GM12872 (cell line): ENCODE results near the gene PIK3AP1.

ENCODE experiments used
- TF ChIP-seq, protein P1 (sequence below): IDR thresholded peaks from 3 replicates; pipeline ENCODE4 v1.5.1; 2011; ENCODE audit warnings: low read depth, mild to moderate bottlenecking, low read length, moderate library complexity; ENCODE audit not compliant: insufficient read depth

PIK3AP1 gene

DNA sequence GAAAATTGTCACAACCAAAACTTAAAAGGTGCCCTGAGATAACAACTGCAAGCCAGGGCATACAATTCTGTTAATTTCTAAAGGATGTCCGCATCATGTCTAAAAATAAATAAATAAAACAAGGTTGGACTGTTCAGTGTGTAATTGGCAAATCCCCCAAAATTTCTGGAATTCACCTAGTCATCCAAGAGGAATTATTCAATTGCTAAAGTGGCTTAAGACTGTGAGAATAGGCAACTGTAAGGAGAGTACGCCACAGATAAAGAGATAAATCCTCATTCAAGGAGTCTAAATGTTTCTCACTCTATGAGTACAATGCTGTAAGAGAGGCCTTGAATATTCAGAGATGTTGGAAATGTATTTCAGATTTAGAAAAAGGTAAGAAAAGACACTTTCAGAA, 37.2 kb downstream of the PIK3AP1 start:
- TF ChIP-seq, protein P1, sequence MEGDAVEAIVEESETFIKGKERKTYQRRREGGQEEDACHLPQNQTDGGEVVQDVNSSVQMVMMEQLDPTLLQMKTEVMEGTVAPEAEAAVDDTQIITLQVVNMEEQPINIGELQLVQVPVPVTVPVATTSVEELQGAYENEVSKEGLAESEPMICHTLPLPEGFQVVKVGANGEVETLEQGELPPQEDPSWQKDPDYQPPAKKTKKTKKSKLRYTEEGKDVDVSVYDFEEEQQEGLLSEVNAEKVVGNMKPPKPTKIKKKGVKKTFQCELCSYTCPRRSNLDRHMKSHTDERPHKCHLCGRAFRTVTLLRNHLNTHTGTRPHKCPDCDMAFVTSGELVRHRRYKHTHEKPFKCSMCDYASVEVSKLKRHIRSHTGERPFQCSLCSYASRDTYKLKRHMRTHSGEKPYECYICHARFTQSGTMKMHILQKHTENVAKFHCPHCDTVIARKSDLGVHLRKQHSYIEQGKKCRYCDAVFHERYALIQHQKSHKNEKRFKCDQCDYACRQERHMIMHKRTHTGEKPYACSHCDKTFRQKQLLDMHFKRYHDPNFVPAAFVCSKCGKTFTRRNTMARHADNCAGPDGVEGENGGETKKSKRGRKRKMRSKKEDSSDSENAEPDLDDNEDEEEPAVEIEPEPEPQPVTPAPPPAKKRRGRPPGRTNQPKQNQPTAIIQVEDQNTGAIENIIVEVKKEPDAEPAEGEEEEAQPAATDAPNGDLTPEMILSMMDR = no peak

DNA sequence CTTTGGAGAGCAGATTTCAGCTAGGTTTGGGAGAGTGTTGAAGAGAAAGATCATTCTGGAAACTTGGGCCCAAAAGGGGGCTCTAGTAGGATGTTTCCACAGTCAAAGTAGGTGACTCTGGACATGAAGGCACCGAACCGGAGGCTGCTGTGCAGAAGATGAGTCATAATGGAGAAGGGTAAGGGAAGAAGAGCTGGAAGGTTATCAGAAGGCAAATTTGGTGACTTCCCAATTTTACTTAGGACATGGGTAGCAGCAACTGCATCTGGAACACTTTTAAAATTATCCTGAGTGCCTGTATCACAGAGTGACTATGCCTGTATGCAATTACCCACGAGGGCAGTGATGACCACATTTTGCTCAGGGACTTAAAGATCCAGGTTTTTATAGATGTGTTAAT, 38.8 kb downstream of the PIK3AP1 start:
- TF ChIP-seq, protein P1 = no peak

DNA sequence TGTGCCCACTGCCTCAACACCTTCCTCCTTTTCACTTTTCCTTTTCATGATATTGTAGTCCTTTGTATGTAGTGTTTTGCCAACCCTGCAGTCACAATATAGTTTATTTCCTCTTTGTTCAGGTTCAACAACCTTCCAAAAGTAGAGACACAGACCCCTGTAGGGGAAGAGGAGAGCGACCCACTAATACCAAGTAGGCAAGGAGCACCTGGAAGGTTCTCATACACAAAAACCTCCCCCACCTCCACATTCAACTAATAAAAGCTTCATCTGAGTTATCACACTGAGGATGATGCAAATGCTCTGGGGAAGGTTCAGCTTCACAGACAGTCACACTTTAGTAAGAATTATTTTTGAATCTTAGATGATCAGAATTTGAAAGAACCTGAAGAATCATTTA, 41.6 kb downstream of the PIK3AP1 start:
- TF ChIP-seq, protein P1 = no peak

DNA sequence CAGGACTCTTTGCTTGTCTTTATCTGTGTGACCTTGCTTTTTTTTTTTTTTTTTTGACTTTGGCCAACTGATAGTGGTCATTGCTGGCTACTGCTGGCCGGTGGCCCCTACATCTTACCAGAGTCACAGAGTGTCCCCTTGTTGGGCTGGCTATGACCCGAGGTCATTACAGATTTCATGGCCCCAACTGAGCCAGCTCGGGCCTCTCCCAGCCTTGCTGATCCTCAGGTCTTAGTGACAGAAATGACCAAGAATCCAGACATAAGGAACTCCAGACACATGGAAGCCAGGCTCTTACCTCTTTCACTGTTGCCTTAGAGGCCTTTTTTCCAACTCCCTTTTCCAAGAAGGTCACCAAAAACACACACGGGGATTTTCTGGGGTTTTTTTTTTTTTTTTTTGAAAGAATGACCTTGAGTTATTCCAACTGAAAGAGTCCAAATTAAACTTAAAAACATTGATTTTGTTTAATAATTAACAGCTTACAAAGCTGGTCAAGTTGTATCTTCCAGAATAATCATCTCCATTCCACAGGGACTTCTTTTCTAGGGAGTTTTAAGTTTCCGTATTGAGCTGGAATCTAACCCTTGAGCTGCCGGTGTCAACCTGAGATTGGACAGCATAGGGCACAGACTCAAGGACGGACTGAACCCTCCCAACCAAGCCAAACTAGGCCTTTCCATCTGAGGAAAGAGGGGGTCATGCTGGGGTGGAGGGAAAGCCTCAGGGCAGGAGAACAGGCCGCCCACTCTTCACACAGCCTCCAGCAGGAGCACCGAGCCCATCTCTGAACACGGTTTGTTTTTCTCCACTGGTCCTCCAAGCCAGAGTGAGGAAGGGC, 43.8 kb downstream of the PIK3AP1 start:
- TF ChIP-seq, protein P1 = no peak

DNA sequence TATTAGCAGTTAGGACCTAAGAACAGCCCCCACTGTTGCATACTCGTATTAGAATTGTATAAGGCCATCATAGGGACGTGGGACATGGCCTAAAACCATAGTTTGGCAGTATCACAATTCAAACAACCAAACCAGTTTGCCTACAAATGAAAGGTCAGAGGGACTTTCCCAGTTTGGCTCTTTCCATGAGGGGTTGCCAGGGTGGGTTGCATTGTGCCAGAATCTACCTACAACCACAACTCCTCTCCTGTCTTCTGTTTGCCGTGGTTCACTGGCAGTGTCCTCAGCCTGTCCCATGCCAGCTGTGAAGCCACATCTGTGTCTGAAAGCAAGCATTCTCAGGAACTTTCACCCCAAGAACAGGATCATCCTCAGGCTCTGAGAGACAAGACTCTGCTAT, 44.5 kb downstream of the PIK3AP1 start:
- TF ChIP-seq, protein P1 = no peak

DNA sequence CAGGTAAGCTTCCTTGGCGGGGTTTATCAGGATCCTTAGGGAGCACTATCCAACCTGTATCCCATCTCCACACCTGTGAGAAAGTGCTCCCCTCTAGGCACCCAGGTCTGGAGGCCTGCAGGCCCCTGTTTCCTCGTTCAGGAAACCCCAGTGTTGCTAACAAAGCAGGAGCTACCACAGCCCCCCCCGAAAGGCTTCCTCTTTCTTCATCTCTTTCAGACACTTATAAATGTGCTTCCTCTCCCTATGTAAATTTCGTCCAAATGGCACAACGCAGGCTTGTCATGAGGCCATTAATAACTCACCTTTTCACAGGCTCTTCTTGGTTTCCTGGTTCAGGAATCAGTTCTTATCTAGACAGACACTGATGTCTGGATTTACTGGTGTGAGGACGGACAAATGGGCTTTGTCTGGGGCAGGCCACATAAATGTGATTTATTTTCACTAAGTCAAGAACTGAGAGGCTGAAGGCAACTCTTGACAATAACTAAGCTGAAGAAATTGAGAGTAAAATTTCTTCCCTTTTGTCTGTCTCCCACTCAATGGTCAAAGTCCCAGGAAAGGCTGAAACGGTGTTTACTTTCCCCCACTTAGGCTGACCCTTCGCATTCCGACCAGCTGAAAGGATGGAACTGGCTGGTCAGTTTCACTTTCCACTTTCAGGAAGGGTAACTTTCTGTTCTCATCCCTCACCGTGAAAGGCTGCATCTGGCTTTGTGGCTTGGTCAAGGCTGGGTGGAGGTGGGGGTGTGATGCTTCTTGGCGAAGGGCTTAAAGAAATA, 46.8 kb downstream of the PIK3AP1 start:
- TF ChIP-seq, protein P1 = no peak

DNA sequence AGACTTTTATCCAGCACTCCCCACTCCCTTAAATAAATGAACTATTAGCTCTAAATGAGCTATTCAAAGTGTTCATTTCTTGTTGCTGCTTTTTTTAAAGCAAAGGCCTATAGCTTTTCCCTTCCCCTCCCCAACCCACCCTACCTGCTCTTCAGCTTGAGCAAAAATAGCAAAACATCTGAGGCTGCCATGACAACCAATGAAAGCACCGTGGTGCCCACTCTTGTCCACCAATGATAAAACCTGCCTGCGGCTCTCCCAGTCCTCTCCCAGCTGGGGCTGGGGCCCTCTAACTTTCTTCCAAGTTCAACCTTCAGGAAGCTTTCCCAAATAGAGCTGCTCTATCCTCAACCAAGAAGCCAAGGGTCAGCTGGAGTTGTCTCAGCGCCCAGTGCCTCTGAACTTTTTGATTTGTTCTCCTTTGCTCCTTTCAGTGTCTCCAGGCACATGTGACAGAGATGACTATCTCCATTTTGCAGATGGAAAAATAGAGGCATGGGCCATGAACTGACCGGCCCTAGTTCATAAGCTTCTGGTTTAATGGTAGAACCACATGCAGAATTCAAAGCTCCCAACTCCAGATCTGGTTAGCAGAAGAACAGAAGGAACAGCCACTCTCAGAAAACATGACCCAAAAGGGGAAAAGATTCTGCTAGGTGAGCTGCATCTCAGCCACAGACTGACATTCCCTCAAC, 47.7 kb downstream of the PIK3AP1 start:
- TF ChIP-seq, protein P1 = no peak
